Glomerular visceral epithelial cell (primary cell): ENCODE data around the gene ATL2.
"Not testable (repeated sequence)": the region's sequence is repeated elsewhere in the genome, so short reads cannot be mapped to it uniquely, and the experiment has no call there.

Experiments
- DNase-seq: peaks from one replicate; pipeline ENCODE4 v3.0.0-alpha.2; 2016; ENCODE audit errors: extremely low spot score

Gene ATL2

GRCh38 chr2:38377050-38377828 is at the start of gene ATL2:
TSS of gene ATL2 (minus strand) at chr2:38377273. CDS start at chr2:38377260, 13 bp downstream.
- peak; percentile 94 for DNase-seq

GRCh38 chr2:38423763-38424162 is 46.7 kb upstream of the ATL2 start:
- no peak for DNase-seq

DNA sequence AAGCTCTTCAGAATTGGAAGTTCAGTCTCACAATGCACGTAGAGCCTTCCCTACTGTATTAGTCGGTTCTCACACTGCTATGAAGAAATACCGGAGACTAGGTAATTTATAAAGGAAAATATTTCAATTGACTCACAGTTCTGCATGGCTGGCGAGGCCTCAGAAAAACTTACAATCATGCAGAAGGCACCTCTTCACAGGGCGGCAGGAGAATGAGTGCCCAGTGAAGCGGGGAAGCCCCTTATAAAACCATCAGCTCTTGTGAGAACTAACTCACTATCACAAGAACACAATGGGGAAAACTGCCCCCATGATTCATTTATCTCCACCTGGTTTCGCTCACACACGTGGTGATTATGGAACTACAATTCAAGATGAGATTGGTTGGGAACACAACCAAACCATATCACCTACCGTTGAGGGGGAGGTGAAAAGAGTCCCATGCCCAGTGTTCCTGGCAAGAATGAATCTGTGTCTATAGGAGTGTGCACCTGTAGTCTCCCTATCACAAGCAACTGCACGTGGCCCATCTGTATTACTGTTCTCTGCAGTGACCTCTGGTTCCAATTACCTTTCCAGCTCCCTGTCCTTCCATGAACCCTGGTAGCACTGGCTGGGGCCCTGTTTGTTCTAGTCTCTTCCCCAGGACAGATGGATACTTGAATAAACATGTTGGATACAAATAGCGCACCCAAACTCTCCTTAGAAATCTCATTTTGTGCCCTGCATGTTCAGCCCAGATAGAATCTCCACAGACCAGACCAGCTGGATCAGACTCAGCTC is 44.4 kb upstream of the ATL2 start:
- DNase-seq = peak; percentile 89

DNA sequence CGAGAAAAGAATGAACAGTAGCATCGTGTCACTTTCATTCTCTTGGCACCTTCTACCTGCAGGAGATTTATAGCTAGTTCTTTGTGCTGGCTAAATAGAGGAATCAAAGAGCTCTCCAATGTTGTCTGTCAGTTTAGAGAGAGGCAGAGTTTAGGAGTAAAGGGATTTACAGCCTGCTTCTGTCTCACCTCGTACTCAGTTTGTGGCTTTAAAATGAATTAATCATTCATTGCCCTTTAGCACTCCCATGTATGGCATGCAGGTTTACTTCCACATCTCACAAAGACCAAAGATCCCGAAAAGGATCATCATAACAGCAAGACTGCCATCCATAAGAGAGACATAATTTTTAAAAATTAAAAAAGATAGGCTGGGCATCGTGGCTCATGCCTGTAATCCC is 42.4 kb upstream of the ATL2 start:
- DNase-seq = peak; percentile 31

GRCh38 chr2:38418735-38419134 is 41.7 kb upstream of the ATL2 start:
- DNase-seq = no peak

- no peak for DNase-seq
These were observed 40.9 kb upstream of the ATL2 start for GRCh38 chr2:38417745-38418689.

- no peak for DNase-seq
These were observed 39.4 kb upstream of the ATL2 start for GRCh38 chr2:38416296-38417036.

- no peak for DNase-seq
These were observed 38.7 kb upstream of the ATL2 start for GRCh38 chr2:38415728-38416291.

- DNase-seq = no peak
These were observed 38.0 kb upstream of the ATL2 start for GRCh38 chr2:38415023-38415422.

DNA sequence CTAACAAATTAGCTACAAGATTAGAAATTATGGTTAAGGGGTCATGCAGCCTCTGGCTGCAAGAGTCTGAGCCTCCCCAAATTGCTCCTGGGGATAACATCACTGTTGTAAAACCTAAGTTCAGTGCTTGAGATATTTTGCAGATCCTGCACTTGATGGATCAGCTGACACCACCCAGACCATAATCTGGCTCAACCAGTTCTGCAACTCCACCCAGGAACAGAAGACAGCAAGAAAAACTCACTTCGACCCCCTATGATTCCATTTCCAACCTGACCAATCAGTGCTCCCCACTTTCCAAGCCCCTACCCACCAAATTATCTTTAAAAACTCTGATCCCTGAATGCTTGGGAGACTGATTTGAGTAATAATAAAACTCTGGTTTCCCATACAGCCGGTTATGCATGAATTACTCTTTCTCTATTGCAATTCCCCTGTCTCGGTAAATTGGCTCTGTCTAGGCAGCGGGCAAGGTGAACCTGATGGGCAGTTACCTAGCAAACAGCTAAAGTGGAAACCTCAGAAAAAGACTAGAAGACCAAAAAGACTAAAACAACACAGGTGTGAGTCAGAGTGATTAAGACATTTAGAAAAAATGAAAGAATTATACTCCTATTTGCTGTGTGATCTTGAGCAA is 35.3 kb upstream of the ATL2 start:
- DNase-seq = not testable (repeated sequence)

DNA sequence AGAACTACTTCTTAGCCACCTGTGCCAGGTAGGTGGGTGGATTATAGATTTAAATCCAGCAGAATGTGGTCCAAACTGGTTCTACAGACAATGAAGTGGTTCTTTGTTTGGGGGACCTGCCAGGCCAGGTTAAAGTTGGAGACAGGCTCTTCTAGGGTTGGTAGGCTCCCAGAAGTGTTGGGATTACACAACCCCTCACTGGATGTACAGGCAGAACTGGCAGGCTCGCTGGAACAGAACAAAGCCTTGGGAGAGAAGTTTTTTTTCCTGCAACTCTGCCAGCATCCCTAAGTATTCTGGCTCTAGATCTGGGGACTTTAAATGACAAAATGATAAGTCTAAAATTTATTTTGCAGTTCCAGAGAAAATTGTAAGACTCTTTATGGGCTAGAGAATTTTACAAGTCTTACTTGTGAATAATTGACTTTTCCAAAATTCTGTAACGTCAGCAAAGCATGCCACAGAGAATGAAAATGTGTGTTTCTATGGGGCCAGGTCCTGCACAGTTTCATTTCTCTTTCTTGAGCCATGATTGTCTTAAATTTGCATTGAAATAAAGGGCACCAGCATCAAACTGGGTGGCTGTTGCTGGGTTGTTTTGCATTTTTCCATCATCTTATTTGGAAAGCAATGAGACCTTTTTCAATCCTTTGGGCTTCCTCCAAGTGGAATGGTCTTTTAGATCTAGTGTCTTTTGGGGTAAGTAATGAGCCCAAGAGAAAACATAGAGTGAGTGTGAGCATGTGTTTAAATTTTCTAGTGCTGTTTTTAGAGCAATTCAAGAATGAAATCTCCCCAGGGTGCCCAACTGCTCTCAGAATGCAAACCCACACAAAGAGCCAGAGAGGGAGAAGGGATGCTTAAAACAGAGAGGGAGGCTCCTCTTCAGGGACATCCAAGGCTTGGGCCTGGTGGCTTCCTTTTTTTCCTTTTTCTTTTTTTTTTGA is 32.4 kb upstream of the ATL2 start:
- no peak for DNase-seq

- no peak for DNase-seq
These were observed 30.1 kb upstream of the ATL2 start for GRCh38 chr2:38407111-38407682.

- DNase-seq = no peak
These were observed 29.6 kb upstream of the ATL2 start for GRCh38 chr2:38406597-38407110.

- no peak for DNase-seq
These were observed 29.0 kb upstream of the ATL2 start for GRCh38 chr2:38405917-38406596.

- DNase-seq = no peak
These were observed 23.4 kb upstream of the ATL2 start for GRCh38 chr2:38400513-38400912.

DNA sequence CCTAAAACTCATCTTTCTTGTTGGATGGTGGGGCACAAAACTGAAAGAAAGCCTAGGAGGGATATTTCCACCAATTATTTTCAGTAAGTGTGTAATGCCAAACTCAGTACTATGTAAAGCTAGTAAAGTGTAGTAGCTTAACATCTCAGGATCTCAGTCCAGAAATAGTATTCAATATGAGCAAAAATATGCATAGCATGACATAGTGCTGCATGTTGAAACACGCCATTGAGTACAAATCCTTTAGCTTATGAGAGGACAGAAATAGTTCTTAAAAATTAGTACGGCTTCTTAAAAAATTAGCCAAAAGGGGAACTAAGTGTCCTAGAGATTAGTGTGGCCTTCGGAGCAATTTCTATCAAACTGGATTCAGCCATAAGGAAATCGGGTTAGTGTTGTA is 21.7 kb upstream of the ATL2 start:
- DNase-seq = no peak

DNA sequence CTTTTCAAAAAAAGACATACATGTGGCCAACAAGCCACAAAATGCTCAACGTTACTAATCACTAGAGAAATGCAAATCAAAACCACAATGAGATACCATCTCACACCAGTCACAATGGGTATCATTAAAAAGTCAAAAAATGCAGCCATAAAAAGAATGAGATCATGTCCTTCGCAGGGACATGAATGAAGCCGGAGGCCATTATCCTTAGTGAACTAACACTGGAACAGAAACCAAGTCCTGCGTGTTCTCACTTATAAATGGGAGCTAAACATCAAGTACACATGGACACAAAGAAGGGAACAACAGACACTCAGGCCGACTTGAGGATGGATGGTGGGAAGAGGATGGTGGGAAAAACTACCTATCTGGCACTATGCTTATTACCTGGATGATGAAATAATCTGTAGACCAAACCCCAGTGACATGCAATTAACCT is 17.8 kb upstream of the ATL2 start:
- DNase-seq = peak; percentile 47

- no peak for DNase-seq
These were observed 17.0 kb upstream of the ATL2 start for GRCh38 chr2:38394041-38394440.
